Pancreas (tissue), 10 donors: ENCODE data around the gene UNC13C. TPM values are rescaled to one million over a fixed set of nuclear protein-coding genes. Genes with fewer than 3 reads are reported as not detected.

Source experiments
- ATAC-seq, 4 donors: fragments of 200-7000 bp; cut with Tn5 transposase; one replicate each; pipeline versions ENCODE4 v1.8.0 to v1.9.1; 2020; ENCODE audit warnings: mild to moderate bottlenecking in 4 of 4, moderate library complexity in 4 of 4
- DNase-seq, 6 donors: peaks; one replicate each; pipeline ENCODE4 v3.0.0-alpha.2; 2020
- FAIRE-seq: peaks from 2 replicates; lab custom pipeline; 2012; peaks lifted over from hg19 to GRCh38; lab: Jason Lieb, UNC
- H3K27ac ChIP-seq, 4 donors: fragments of 200-600 bp; sonication (generic); 1 replicate in 3 of 4; 2 replicates in 1 of 4; pipeline versions ENCODE4 v1.5.0 to v1.8.0; 2020
- H3K27me3 ChIP-seq, 4 donors: fragments of 200-600 bp; one replicate each; pipeline ENCODE4 v1.8.0; 2021
- H3K36me3 ChIP-seq, 3 donors: fragments of 200-600 bp; sonication (generic) in 1 of 3; one replicate each; pipeline versions ENCODE4 v1.5.0 to v1.8.0; 2020 to 2021
- H3K4me1 ChIP-seq, 3 donors: fragments of 200-600 bp; one replicate each; pipeline ENCODE4 v1.8.0; 2021
- H3K4me3 ChIP-seq, 4 donors: fragments of 200-600 bp; sonication (generic) in 2 of 4; one replicate each; pipeline versions ENCODE4 v1.5.0 to v1.8.0; 2020 to 2021
- H3K9me3 ChIP-seq, 4 donors: fragments of 200-600 bp; one replicate each; pipeline ENCODE4 v1.8.0; 2021
- WGBS, 2 donors: extraction: QIAGEN DNeasy Blood & Tissue Kit; methylation state at CpG; one replicate each; pipeline ENCODE4 v1.1.7; 2013; 5-methylcytosine and 5-hydroxymethylcytosine counted together
- intact Hi-C, 3 donors: fragments of 100-400 bp; cut with DNase I; formaldehyde crosslinking; loops; one replicate each; pipeline versions ENCODE4 v1.11.1 to v1.14.2; 2022
- polyA plus RNA-seq, 2 donors: library from polyadenylated mRNA; stranded (reverse); fragments of 200-250 nt; gene quantifications; one replicate each; pipeline ENCODE4 v1.2.3, GENCODE V29; 2013
- total RNA-seq, 6 donors: library from RNA; stranded (reverse); fragmentation: NEBNext Ultra II Directional in 4 of 6; extraction: Animal tissue kit (Norgen Biotek cat#: 25700) in 4 of 6; gene quantifications; one replicate each; pipeline versions ENCODE4 v1.2.1 to v1.2.4, GENCODE V29; 2021 to 2023
- TF ChIP-seq, protein P1 (sequence below), 4 donors: fragments of 200-600 bp; sonication (generic) in 3 of 4; IDR thresholded peaks; one replicate each; pipeline versions ENCODE4 v1.5.0 to v1.8.0; 2021; ENCODE audit warnings: antibody characterized with exemption in 4 of 4
- donor health status: healthy with polysubstance abuse.
- donor health status: DM: no; HTN: no; CAD: no; lungs with moderate emphysema.
- donor health status: DM: no; HTN: no; CAD: no.
- donor health status: control.
- donor health status: control.
- donor health status: Bipolar disorder and iron deficiency.
- donor health status: DM: yes; HTN: yes; CAD: no.
- donor health status: DM: no; HTN: no; CAD: no.
- donor health status: DM: no; HTN: no; CAD: no.
- donor health status: DM: yes; HTN: yes; CAD: no.

Gene UNC13C
- total and polyA plus RNA-seq, 8 donors, result under 0.01 to 0.38 (median 0.04) TPM; not detected in 2

DNA sequence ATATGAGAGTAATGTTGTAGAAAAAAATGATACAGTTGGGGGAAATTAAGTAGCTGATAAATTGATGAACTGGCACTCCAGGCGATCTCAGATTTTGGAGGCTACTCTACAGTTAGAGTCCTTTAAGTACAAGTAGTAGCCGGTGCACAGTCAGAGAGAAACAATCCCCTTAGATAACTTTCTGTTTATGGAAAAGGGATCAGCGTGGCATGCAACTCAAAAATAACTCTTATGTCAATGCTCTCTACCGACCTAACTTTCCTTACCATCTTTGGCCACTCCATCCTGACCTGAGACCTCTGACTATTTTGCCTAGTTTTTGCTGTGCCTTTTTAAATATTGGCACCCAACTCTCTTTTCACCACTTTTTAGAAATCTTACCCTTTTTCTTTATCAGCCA lies 299.6 kb downstream of the UNC13C start:
- intact Hi-C loops, result no loop called here

DNA sequence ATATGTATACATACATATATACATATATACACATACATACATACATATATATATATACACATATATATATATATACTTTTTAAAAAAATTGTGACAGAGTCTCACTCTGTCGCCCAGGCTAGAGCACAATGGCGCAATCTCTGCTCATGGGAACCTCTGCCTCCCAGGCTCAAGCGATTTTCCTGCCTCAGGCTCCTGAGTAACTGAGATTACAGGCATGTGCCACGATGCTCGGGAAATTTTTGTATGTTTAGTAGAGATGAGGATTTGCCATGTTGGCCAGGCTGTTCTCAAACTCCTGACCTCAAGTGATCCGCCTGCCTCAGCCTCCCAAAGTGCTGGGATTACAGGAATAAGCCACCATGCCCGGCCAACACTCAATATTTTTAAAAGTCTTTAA lies 302.5 kb downstream of the UNC13C start:
- Histone ChIP-seq H3K27ac (no peak overlapping the region), H3K9me3 (peaks cover 0 to 2% (median 0%) of the 10 kb centered on the region in 4 donors), H3K27me3 (no peaks in the 10 kb centered on the region), H3K36me3 (no peaks in the 10 kb centered on the region), H3K4me3 (no peak overlapping the region), H3K4me1 (no peaks in the 10 kb centered on the region)
- FAIRE-seq (no peak), ATAC-seq (no peak), DNase-seq (no peak)
- TF ChIP-seq, protein P1, sequence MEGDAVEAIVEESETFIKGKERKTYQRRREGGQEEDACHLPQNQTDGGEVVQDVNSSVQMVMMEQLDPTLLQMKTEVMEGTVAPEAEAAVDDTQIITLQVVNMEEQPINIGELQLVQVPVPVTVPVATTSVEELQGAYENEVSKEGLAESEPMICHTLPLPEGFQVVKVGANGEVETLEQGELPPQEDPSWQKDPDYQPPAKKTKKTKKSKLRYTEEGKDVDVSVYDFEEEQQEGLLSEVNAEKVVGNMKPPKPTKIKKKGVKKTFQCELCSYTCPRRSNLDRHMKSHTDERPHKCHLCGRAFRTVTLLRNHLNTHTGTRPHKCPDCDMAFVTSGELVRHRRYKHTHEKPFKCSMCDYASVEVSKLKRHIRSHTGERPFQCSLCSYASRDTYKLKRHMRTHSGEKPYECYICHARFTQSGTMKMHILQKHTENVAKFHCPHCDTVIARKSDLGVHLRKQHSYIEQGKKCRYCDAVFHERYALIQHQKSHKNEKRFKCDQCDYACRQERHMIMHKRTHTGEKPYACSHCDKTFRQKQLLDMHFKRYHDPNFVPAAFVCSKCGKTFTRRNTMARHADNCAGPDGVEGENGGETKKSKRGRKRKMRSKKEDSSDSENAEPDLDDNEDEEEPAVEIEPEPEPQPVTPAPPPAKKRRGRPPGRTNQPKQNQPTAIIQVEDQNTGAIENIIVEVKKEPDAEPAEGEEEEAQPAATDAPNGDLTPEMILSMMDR (IDR thresholded peaks at IDR 0.05), result no peak
- WGBS, 2 donors, result 71 to 82% methylated on average over 7 of the region's 7 CpGs
- intact Hi-C loops, result loop anchor here in 1 of 3 donors (10.0 kb wide), 1 partner anchor 56 kb away; no protein-coding TSS in a partner anchor

More for the DNA sequence above, 299.6 kb downstream of the UNC13C start:
- no peak overlapping the region for H3K27ac ChIP-seq
- H3K4me1 ChIP-seq, result no peaks in the 10 kb centered on the region
- no peak overlapping the region for H3K4me3 ChIP-seq
- no peaks in the 10 kb centered on the region for H3K27me3 ChIP-seq
- FAIRE-seq (no peak), DNase-seq (no peak), ATAC-seq (no peak)
- H3K36me3 ChIP-seq, result no peaks in the 10 kb centered on the region
- WGBS, 2 donors, result 64 to 71% methylated on average over 4 of the region's 4 CpGs
- H3K9me3 ChIP-seq, result peaks cover 0 to 2% (median 0%) of the 10 kb centered on the region in 4 donors
- TF ChIP-seq, protein P1 (IDR thresholded peaks at IDR 0.05), result no peak

DNA sequence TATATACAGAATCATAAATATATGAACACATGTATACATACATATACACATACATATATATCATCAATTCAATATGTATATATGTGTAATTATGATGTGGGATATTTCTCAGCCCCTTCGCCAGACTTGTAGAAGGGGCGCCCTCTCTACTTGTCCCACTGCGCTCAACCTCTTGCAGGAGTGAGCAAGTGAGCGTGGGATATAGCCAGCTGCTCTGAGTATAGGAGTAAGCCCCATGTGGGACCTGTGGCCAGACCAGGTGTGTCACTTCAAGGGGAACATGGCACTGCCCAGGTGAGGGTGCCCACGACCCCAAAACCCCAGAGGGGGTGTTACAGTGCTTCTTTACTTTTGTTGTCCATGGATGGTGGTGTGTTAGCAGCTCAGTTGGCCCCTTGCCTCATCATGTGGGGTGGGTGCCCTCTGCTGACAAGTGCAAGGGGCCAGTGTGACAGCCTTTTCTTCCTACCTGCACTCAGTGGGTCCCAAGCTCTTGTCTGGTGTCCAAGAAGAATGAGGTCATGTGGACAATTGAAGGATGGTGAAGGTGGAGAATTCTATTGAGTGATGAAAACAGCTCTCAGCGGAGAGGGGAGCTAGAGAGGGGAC lies 304.1 kb downstream of the UNC13C start:
- no peaks in the 10 kb centered on the region for H3K27me3 ChIP-seq
- DNase-seq (no peak), ATAC-seq (no peak), FAIRE-seq (no peak)
- H3K4me1 ChIP-seq, result no peaks in the 10 kb centered on the region
- intact Hi-C loops, result loop anchor here in 1 of 3 donors (10.0 kb wide), 1 partner anchor 58 kb away; no protein-coding TSS in a partner anchor
- TF ChIP-seq, protein P1 (IDR thresholded peaks at IDR 0.05), result no peak
- H3K4me3 ChIP-seq, result no peak overlapping the region
- no peak overlapping the region for H3K27ac ChIP-seq
- 83 to 86% methylated on average over 6 of the region's 6 CpGs for WGBS, 2 donors
- no peaks in the 10 kb centered on the region for H3K36me3 ChIP-seq
- peaks cover 0 to 2% (median 0%) of the 10 kb centered on the region in 4 donors for H3K9me3 ChIP-seq

DNA sequence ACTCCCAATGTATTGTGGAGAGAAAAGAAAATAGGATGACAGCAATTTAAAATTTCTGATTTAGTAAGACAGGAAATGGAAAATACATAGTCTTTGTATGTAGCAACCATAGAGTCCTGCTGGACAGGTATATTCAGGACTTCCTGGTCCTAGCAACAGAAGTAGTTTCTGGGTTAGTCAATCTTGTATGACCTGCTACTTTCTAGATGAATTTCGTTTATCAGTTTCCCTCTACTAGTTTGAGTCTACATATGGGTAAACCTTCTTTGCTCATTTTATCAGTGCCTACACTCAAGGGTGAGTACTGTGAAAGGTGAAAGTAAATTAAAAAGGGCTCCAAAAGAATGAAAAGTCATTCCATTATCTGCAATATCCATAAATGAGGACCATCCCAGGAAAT lies 309.8 kb downstream of the UNC13C start:
- no peaks in the 10 kb centered on the region for H3K9me3 ChIP-seq
- no peaks in the 10 kb centered on the region for H3K27me3 ChIP-seq
- no peaks in the 10 kb centered on the region for H3K4me1 ChIP-seq
- no peaks in the 10 kb centered on the region for H3K36me3 ChIP-seq
- FAIRE-seq (no peak), ATAC-seq (no peak), DNase-seq (no peak)
- intact Hi-C loops, result loop anchor here in 1 of 3 donors (10.0 kb wide), 1 partner anchor 63 kb away; no protein-coding TSS in a partner anchor
- TF ChIP-seq, protein P1 (IDR thresholded peaks at IDR 0.05), result no peak
- no peak overlapping the region for H3K4me3 ChIP-seq
- WGBS, 2 donors, result 30 to 32% methylated on average over 1 of the region's 1 CpG
- no peak overlapping the region for H3K27ac ChIP-seq

DNA sequence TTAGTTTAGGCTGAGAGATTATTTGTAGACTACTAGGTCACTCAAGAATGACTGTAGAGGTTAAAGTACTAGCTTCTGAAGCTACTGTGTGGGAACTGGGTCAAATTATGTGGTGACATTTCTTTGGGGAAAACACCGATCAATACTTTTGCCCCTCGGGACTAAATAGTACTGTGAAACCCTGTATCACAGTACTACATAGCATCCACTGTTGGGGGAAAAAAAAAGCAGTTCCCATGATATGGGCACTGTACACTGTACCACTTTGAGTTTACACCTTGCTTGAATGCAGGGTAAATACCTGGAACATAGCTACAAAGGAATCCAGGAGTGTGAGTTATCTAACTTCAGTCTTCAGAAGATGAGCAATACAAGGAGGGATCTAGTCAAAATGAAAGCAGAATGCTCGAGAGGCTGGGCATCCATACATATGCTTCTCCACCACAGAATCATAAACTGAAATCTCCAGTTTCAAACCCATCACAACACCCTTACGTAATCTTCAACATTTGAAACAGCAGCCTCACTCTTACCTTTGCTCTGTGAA lies 311.4 kb downstream of the UNC13C start:
- WGBS, 2 donors, result 62 to 68% methylated on average over 4 of the region's 4 CpGs
- no peak for ATAC-seq
- H3K4me3 ChIP-seq, result no peak overlapping the region

More for the DNA sequence above, 311.4 kb downstream of the UNC13C start:
- Histone ChIP-seq H3K27me3 (no peaks in the 10 kb centered on the region), H3K9me3 (no peaks in the 10 kb centered on the region), H3K27ac (no peak overlapping the region), H3K4me1 (no peaks in the 10 kb centered on the region), H3K36me3 (no peaks in the 10 kb centered on the region)
- DNase-seq (no peak), FAIRE-seq (no peak)
- TF ChIP-seq, protein P1 (IDR thresholded peaks at IDR 0.05), result no peak
- intact Hi-C loops, result loop anchor here in 1 of 3 donors (10.0 kb wide), 1 partner anchor 65 kb away; no protein-coding TSS in a partner anchor
